ENCODE data around the gene PAM. TPM values are rescaled to one million over a fixed set of nuclear protein-coding genes. Genes with fewer than 3 reads are reported as not detected.
"Not testable (repeated sequence)": the region's sequence is repeated elsewhere in the genome, so short reads cannot be mapped to it uniquely, and the experiment has no call there.

The PAM gene
- polyA plus RNA-seq, 3 donors: 188 to 222 (median 195) TPM

DNA sequence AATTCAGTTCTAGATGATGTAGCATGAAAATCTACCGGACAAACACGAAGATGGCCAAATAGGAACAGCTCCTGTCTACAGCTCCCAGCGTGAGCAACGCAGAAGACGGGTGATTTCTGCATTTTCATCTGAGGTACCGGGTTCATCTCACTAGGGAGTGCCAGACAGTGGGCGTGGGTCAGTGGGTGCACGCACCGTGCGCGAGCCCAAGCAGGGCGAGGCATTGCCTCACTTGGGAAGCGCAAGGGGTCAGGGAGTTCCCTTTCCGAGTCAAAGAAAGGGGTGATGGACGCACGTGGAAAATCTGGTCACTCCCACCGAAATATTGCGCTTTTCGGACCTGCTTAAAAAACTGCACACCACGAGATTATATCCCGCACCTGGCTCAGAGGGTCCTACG lies 291.6 kb downstream of the PAM start:
- DNase-seq (ENCODE audit: extremely low read depth in 1 of 11, low read depth in 9 of 11, low spot score in 4 of 11): not testable (repeated sequence)

DNA sequence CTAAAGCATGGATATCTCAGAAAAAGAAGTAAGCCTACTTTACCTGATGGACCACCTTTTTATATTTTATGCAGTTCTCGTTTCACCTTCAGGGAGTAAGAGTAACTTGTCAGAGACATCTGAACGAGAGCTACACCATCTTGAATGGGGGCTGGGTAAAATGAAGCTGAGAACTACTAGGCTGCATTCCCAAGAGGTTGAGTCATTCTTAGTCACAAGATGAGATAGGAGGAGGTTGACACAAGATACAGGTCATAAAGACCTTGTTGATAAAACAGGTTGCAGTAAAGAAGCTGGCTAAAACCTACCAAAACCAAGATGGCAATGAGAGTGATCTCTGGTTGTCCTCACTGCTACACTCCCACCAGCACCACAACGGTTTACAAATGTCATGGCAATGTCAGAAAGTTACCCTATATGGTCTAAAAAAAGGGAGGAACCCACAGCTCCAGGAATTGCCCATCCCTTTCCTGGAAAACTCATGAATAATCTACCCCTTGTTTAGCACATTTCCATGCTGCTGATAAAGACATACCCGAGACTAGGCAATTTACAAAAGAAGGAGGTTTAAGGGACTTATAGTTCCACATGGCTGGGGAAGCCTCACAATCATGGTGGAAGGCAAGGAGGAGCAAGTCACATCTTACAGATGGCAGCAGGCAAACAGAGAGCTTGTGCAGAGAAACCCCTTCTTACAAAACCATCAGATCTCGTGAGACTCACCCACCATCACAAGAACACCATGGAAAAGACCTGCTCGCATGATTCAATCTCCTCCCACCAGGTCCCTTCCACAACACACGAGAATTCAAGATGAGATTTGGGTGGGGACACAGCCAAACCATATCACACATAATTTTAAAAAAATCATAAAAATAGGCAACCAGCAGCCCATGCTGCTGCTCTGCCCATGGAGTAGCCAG lies 302.4 kb downstream of the PAM start:
- no peak for DNase-seq (ENCODE audit: extremely low read depth in 1 of 11, low read depth in 9 of 11, low spot score in 4 of 11)

DNA sequence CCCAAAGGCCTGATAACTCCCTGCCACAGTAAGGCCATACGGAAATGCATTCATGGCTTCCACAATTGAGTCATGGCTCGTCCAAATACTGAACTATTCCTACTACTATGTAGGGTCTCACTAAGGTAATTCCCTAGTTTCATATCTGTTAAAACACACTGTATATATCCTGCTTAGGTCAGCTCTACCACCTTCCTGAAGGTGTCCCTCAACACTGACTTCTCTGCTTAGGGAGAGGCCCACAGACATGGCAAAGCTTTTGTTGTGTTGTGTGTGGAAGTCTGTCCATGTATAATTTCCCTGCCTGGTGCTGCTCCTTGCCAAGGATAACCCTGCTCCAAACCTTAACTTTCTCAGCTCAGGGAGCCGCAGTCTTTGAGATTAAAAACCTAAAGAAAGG lies 304.4 kb downstream of the PAM start:
- DNase-seq (ENCODE audit: extremely low read depth in 1 of 11, low read depth in 9 of 11, low spot score in 4 of 11): no peak

DNA sequence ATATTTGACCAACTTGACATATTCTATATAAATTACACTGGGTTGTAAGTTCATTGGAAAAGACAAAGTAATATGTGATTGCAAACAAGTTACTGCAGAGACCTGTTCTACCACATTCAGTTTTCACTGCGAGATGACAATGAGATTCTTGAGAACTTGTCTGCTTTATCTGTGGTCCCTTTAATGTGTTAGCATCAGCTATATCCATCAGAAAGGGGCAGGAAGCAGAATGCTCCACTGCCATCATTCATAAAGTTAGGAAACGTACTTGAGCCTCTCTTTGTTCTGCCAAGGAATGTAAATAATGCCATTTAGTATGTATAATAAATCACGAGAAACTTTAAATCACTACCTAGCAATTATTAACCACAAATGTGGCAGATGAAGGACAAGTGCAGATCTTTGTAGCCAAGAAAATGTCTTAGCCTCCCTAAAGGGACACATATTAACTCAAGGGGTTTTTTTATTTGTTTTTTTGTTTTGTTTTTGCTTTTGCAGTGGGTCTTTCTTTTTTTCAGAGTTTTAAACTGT lies 305.4 kb downstream of the PAM start:
- peak in 8 of 11 donors; percentile 2 to 21 (median 8) for DNase-seq (ENCODE audit: extremely low read depth in 1 of 11, low read depth in 9 of 11, low spot score in 4 of 11)

DNA sequence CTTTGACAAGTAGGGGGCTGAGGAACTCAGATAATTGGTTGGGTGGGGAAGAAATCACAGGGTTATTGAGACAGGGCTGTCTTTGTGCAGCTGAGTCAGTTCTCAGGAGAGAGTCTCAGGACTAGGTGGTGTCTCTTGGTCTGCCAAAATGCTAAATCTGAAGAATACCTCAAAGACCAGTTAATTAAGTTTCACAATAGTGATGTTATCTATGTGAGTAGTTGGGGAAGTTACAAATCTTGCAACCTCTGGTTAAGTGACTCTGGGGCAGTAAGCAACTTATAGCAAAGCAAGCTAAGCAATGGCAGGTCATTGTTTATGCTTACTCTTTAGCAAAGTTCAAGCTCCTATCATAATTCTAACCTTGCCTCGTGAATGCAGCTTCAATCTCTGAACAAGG lies 311.2 kb downstream of the PAM start:
- no peak for DNase-seq (ENCODE audit: extremely low read depth in 1 of 11, low read depth in 9 of 11, low spot score in 4 of 11)

DNA sequence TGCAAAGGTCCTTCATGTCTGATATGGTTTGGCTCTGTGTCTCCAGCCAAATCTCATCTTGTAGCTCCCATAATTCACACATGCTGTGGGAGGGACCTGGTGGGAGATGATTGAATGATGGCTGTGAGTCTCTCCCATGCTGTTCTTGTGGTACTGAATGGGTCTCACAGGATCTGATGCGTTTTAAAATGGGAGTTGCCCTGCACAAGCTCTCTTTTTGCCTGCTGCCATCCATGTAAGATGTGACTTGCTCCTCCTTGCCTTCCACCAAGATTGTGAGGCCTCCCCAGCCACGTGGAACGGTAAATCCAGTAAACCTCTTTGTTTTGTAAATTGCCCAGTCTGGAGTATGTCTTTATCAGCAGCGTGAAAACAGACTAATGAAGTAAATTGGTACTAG lies 318.4 kb downstream of the PAM start:
- not testable (repeated sequence) for DNase-seq (ENCODE audit: extremely low read depth in 1 of 11, low read depth in 9 of 11, low spot score in 4 of 11)

DNA sequence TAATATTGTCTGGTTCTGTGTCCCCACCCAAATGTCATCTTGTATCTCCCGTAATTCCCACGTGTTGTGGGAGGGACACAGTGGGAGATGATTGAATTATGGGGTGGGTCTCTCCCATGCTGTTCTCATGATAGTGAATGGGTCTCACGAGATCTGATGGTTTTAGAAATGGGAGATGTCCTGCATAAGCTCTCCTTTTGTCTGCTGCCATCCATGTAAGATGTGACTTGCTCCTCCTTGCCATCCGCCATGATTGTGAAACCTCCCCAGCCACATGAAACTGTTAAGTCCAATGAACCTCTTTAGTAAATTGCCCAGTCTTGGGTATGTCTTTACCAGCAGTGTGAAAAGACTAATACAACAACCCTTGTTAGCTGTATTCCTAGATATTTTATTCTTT lies 320.3 kb downstream of the PAM start:
- no peak for DNase-seq (ENCODE audit: extremely low read depth in 1 of 11, low read depth in 9 of 11, low spot score in 4 of 11)

Measured in renal cortex interstitium (tissue), 11 donors.